Bronchial epithelial cell (primary cell): ENCODE data around the gene PLCB1. TPM values are rescaled to one million over a fixed set of nuclear protein-coding genes. Genes with fewer than 3 reads are reported as not detected.

Experiments used
- DNase-seq: peaks from one replicate; pipeline ENCODE4 v3.0.0-alpha.2; 2010; ENCODE audit warnings: low read depth
- FAIRE-seq: peaks from 2 replicates; lab custom pipeline; 2011; peaks lifted over from hg19 to GRCh38; lab: Jason Lieb, UNC
- H3K27me3 ChIP-seq: 2 replicates; pipeline ENCODE4 v1.5.1; 2011; ENCODE audit warnings: low read length; ENCODE audit not compliant: control insufficient read depth, insufficient read depth
- H3K36me3 ChIP-seq: 2 replicates; pipeline ENCODE4 v1.5.1; 2011; ENCODE audit warnings: low read length; ENCODE audit not compliant: control insufficient read depth, insufficient read depth
- H3K4me3 ChIP-seq: 2 replicates; pipeline ENCODE4 v1.5.1; 2011; ENCODE audit warnings: mild to moderate bottlenecking, low read depth, low read length, control low read depth
- total RNA-seq: library from RNA; depleted of rRNA; stranded (reverse); fragments of >200 nt; gene quantifications from 2 replicates; pipeline ENCODE4 v1.2.1, GENCODE V29; 2014
- TF ChIP-seq, protein P1 (sequence below): IDR thresholded peaks from 2 replicates; pipeline ENCODE4 v1.5.1; 2011; ENCODE audit warnings: mild to moderate bottlenecking, moderate library complexity, low read length, control low read depth, inconsistent platforms; ENCODE audit not compliant: insufficient read depth, severe bottlenecking

The PLCB1 gene
- total RNA-seq, 1 donor from 2014 or later = 1.1 TPM

DNA sequence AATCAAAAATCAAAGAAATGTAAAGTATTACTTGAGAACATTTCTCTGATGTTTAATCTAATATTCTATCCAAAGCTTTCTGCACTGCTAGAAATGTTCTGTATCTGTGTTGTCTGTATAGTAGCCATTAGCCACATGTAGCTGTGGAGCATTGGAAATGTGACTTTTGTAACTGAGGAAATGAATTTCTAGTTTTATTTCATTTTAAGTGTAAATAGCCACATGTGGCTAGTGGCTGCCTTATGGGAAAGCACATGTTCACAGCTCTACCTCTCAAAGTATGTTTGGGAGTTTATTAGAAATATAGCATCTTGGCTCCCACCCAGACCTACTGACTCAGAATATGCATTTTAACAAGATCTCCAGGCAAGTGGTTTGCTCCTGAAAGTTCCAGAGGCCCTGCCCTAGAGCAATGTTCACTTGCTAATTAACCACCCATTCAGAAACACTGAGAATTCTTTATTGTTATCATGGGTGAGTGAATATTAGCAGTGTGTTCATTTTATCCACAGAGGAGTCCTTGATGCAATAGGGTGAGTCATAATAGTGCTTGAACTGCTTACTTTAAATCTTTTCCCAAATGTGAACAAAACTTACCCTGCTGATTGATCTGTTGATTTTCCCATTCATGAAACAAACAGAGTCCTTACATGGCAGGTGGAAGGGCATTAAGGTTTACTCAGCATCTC is 282.7 kb downstream of the PLCB1 start:
- Histone ChIP-seq H3K4me3 (no peak overlapping the region), H3K36me3 (no peaks in the 10 kb centered on the region), H3K27me3 (no peaks in the 10 kb centered on the region)
- TF ChIP-seq, protein P1, sequence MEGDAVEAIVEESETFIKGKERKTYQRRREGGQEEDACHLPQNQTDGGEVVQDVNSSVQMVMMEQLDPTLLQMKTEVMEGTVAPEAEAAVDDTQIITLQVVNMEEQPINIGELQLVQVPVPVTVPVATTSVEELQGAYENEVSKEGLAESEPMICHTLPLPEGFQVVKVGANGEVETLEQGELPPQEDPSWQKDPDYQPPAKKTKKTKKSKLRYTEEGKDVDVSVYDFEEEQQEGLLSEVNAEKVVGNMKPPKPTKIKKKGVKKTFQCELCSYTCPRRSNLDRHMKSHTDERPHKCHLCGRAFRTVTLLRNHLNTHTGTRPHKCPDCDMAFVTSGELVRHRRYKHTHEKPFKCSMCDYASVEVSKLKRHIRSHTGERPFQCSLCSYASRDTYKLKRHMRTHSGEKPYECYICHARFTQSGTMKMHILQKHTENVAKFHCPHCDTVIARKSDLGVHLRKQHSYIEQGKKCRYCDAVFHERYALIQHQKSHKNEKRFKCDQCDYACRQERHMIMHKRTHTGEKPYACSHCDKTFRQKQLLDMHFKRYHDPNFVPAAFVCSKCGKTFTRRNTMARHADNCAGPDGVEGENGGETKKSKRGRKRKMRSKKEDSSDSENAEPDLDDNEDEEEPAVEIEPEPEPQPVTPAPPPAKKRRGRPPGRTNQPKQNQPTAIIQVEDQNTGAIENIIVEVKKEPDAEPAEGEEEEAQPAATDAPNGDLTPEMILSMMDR = no peak
- no peak for FAIRE-seq
- peak; percentile 61 for DNase-seq

DNA sequence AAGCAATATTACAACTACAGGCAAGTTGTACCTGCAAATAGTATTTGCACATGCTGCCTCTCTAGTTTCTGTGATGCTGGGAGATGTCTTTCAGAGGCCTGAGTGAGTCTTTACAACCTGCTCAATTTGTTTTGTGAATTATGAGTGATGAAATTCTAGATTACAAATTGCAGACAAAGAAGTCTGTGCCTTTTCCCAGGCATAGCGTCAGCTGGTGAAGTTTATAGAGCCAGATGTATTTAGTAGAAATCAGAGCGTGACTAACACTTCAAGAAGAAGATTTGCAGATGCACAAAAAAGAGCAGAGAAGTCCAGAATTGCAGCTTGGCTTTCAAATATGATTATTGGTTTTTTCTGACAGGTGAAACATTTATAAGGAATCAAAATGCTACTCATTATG is 289.9 kb downstream of the PLCB1 start:
- Histone ChIP-seq H3K36me3 (no peaks in the 10 kb centered on the region), H3K27me3 (no peaks in the 10 kb centered on the region), H3K4me3 (no peak overlapping the region)
- DNase-seq = no peak
- FAIRE-seq = no peak
- TF ChIP-seq, protein P1 = no peak

DNA sequence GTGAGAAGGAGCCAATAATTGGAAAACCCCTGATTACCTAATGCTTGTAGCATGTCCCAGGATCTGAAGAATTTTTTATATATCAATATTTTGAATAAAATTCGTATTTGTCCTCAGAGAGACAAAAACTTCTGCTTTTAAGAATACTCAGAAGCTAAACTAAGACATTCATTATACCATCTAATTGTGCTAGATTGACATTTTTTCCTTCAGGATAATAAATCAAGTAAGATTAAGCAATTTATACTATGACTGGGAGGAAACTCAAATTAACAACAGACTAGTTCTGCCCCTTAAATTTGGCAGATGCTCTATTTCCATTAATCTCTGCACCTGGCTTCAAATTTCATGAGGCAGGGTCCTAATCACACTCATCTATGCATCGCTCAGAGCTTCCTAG is 291.4 kb downstream of the PLCB1 start:
- FAIRE-seq = no peak
- Histone ChIP-seq H3K27me3 (no peaks in the 10 kb centered on the region), H3K4me3 (no peak overlapping the region), H3K36me3 (no peaks in the 10 kb centered on the region)
- DNase-seq = no peak
- TF ChIP-seq, protein P1 = no peak

DNA sequence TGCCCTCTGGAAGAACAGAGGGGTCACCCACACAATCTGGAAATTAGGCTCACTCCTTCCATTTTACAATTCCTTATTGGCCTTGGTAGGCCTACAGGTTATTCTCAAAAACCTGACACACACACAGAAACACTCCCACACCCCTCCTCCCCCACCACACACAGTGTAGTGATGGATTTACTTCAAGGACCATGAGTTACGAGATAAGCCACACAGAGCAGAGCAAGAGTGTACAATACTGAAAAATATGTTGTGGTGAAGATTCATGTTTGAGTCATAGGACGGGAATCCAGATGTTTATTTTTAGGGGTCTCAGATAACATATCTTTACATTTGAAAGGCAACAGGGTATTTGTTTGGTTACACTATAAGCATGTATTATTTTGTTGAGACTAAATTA is 291.9 kb downstream of the PLCB1 start:
- DNase-seq (no peak), FAIRE-seq (no peak)
- Histone ChIP-seq H3K27me3 (no peaks in the 10 kb centered on the region), H3K4me3 (no peak overlapping the region), H3K36me3 (no peaks in the 10 kb centered on the region)
- TF ChIP-seq, protein P1 = no peak

DNA sequence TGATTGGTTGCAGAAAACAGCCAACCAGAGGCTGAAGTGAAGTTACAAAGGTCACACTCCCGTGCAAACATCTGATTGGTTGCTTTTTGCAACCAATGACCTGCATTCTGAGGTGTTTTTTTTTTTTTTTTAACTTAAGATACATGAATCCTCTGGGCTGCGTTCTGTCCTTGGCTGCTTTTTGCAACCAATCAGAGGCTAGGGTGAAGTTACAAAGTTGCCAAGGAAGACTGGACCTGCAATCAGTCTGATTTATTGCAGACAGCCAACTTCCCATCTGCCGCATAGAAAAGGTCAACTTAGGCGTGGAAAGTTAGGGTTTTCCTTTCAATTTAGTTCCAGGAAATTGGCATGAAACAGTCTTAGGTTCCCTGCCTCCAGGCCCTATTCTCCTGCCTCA is 292.9 kb downstream of the PLCB1 start:
- DNase-seq (no peak), FAIRE-seq (no peak)
- Histone ChIP-seq H3K4me3 (no peak overlapping the region), H3K36me3 (no peaks in the 10 kb centered on the region), H3K27me3 (no peaks in the 10 kb centered on the region)
- TF ChIP-seq, protein P1 = no peak

DNA sequence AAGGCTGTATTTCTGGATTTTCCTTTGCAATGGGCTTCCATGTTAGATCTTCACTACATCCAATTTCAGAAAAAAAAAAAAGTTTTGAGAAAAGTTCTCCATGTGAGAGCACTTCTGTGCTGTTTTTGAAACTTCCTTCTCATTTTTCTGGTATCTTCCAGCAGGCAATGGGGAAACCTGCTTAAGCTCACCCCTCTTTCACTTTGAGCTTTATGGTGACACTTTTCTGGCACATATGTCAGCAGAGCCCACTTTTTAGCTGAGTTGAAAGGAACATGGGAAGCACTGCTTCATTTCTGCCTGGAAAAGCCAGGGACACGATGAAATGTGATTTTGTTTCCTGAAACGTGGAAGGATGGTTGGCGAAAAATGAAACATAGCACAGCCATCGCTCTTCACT is 293.7 kb downstream of the PLCB1 start:
- FAIRE-seq = no peak
- no peaks in the 10 kb centered on the region for H3K27me3 ChIP-seq
- no peak for DNase-seq
- TF ChIP-seq, protein P1 = no peak
- H3K4me3 ChIP-seq = no peak overlapping the region
- no peaks in the 10 kb centered on the region for H3K36me3 ChIP-seq
